Measurements from ENCODE around the gene CCNB1. TPM values are rescaled to one million over a fixed set of nuclear protein-coding genes. Genes with fewer than 3 reads are reported as not detected.

The CCNB1 gene
- polyA plus RNA-seq, 3 donors from 2014 or later: 2.0 to 4.9 (median 2.0) TPM

Other genes with a start within 250 kb of the CCNB1 start
- gene SLC30A5, start 73.1 kb upstream of the CCNB1 start, polyA plus RNA-seq: 10 to 100 TPM; 20.7 to 34.6 (median 23.7) TPM
- gene CENPH, start 22.4 kb downstream of the CCNB1 start, polyA plus RNA-seq: 1 to 10 TPM; 5.7 to 7.2 (median 6.4) TPM
- 10 to 100 TPM; 22.4 to 28.2 (median 24.3) TPM for gene CDK7, start 67.7 kb downstream of the CCNB1 start, polyA plus RNA-seq
- 1 to 10 TPM in 2 of 3 donors, under 1 TPM in 1; 0.83 to 8.1 (median 3.0) TPM for gene CCDC125, start 165.7 kb downstream of the CCNB1 start, polyA plus RNA-seq
- 10 to 100 TPM; 34.9 to 70.7 (median 52.7) TPM for gene AK6, start 202.4 kb downstream of the CCNB1 start, polyA plus RNA-seq
- gene TAF9, start 202.4 kb downstream of the CCNB1 start, polyA plus RNA-seq: 100 to 1,000 TPM in 1 of 3 donors, 10 to 100 TPM in 2; 63.6 to 102 (median 73.8) TPM
- gene RAD17, start 202.7 kb downstream of the CCNB1 start, polyA plus RNA-seq: 10 to 100 TPM; 15.1 to 23.3 (median 23.1) TPM
- gene MARVELD2, start 248.0 kb downstream of the CCNB1 start, polyA plus RNA-seq: not detected